Measurements from ENCODE around the gene TMEM232.

TMEM232 gene

DNA sequence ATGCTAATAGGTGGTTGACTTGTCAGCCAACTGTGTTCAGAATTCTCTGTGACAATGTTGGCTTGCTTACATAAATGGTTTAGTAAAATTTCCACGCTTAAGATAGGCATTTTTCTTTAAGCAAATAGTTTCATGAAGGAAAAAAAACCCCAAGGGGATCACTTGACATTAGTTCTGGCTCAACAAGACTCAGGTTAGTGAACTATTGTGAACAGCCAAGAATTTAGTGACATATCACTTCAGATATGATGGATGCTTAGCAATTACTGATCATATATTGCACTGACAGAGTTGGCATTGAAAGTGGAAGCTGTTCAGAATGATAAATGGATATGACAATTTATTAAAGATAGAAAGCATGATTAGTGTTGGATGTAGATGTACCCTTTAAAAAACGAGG lies 218.5 kb downstream of the TMEM232 start:
- no peak for DNase-seq

DNA sequence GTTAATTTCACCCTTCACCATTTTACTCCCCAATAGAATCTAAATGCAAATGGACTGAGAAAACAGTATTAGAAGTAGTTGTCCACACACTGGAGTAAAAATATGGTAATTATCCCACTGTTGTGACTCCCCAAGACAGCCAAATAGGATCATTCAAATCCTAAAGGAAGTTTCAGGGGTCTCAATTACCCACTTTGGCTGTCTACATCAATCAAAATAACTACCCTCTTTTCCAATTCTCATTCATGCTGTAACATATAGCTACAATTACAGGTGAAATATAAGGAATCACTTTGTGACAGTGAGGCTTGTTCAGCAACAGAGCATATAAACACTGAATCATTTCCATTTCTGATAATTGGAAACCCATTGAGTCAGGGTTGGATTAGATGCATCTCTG lies 220.1 kb downstream of the TMEM232 start:
- no peak for DNase-seq

- no peak for DNase-seq
These were observed 230.2 kb downstream of the TMEM232 start for GRCh38 chr5:110496276-110496675.

DNA sequence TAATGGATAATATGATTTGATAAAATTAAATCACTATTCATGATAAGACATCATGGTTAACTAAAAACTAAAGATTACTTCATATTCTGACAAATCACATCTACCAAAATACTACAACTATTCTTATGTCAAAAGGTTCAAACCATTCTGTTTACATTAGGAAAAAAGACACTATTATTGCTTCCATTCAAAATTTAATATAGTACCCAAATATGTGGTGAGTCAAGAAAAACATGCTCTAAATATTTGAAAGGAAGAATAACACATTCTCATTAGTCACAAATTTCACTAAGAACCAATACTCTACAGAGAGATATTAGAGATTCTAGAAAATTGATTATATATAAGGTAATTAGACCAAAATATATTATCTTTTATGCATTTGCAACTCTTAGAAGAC lies 234.0 kb downstream of the TMEM232 start:
- DNase-seq, result no peak

- no peak for DNase-seq
These were observed 247.6 kb downstream of the TMEM232 start for GRCh38 chr5:110478895-110479294.

GRCh38 chr5:110477911-110478310 lies 248.6 kb downstream of the TMEM232 start:
- DNase-seq, result no peak

GRCh38 chr5:110476164-110476563 lies 250.3 kb downstream of the TMEM232 start:
- DNase-seq, result no peak

DNA sequence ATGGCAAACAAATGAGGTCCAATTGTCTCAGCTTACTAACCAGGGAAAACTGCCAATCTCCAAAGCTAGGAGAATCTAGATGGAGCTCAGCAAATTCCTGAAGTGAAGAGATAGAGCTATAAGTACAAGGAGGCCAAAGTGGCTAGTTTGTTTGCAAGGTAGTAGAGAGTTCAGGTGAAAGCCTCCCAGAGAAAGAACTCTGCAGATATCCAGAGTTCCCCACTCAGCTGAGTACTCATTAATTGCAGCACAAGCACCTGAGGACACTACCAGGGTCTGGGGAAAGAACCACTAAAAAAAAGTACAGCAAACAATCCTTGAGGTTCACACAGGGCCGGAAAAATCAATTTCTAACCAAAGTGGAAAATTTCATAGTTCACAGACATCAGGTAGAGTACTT lies 250.9 kb downstream of the TMEM232 start:
- DNase-seq, result no peak

DNA sequence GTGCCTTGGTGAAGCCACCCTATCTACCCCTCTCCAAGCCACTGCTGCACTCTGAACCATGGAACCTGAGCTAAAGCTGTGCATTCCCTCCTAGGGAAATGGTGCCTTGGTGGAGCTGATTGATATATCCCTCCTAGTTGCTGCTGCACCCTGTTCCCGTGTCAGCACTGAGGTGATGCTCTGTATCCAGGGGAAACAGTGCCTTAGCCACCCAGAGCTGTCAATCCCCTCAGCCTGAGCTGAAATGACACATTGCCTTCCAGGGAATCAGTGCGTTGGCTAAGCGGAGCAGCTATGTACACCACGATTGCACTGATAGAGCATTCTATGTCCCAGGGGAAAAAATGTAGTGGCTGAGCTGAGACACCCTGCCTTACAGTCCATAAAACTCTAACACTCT lies 257.0 kb downstream of the TMEM232 start:
- no peak for DNase-seq

- DNase-seq, result no peak
These were observed 263.4 kb downstream of the TMEM232 start for GRCh38 chr5:110463106-110463505.

DNA sequence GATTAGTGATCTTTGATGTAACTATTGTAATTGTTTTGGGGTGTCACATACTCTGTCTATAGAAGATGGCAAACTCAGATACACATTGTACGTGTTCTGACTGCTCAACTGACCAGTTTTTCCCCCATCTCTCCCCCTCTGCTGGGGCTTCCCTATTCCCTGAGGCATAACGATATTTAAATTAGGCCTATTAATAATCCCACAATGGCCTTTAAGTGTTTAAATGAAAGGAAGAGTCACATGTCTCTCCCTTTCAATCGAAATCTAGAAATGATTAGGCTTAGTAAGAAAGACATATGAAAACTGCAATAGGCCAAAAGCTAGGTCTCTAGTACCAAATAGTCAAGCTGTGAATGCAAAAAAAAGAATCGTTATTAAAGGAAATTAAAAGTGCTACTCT lies 265.6 kb downstream of the TMEM232 start:
- no peak for DNase-seq

DNA sequence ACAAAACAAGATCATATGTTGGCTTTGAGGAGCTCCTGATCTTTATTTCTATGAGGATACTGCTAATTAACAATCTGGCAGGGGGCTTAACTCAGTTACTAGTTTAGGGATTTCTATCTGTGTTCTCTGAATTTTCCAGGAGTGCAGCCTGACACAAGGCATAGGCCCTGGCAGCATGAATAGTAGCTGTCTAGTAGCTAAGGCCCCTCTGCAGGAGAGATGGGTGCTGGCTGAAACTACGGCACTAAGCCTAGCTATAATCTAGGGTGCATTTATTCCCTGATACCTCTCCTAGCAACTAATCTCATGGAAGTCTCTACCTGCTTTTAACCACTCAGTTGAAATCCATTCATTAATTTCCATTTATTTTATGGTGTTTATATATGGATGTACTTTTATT lies 268.2 kb downstream of the TMEM232 start:
- DNase-seq, result no peak

GRCh38 chr5:110442856-110443255 lies 283.6 kb downstream of the TMEM232 start:
- DNase-seq, result no peak

- DNase-seq, result no peak
These were observed 285.4 kb downstream of the TMEM232 start for GRCh38 chr5:110441035-110441434.

GRCh38 chr5:110440058-110440457 lies 286.4 kb downstream of the TMEM232 start:
- DNase-seq, result no peak

GRCh38 chr5:110439296-110439695 lies 287.2 kb downstream of the TMEM232 start:
- no peak for DNase-seq

DNA sequence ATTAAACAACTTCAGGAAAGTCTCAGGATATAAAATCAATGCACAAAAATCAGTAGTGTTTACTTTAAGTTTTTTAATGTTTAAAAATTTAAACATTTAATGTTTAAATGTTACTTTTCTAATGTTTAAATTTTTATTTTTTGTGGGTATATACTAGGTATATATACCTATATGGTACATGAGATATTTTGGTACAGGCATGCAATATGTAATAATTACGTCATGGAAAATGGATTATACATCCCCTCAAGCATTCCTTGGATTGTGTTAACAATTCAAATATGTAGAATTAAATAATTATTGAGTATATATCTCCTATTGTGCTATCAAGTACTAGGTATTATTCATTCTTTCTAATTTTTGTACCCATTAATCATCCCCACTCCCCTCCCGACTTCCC lies 291.3 kb downstream of the TMEM232 start:
- DNase-seq, result no peak

- no peak for DNase-seq
These were observed 294.9 kb downstream of the TMEM232 start for GRCh38 chr5:110431603-110432002.

GRCh38 chr5:110414360-110414759 lies 312.1 kb downstream of the TMEM232 start:
- DNase-seq, result peak in 2 of 6 experiments; percentile 1 to 16

GRCh38 chr5:110413856-110414255 lies 312.6 kb downstream of the TMEM232 start:
- no peak for DNase-seq

- no peak for DNase-seq
These were observed 316.9 kb downstream of the TMEM232 start for GRCh38 chr5:110409571-110409970.

- no peak for DNase-seq
These were observed 323.9 kb downstream of the TMEM232 start for GRCh38 chr5:110402562-110402961.

- no peak for DNase-seq
These were observed 324.6 kb downstream of the TMEM232 start for GRCh38 chr5:110401881-110402280.

GRCh38 chr5:110398951-110399350 lies 327.5 kb downstream of the TMEM232 start:
- DNase-seq, result no peak

GRCh38 chr5:110397281-110397680 lies 329.2 kb downstream of the TMEM232 start:
- no peak for DNase-seq

- no peak for DNase-seq
These were observed 339.7 kb downstream of the TMEM232 start for GRCh38 chr5:110386782-110387181.
